ENCODE data around the gene SMG5.

- TF ChIP-seq POLR2A (IDR thresholded peaks at IDR 0.05; ENCODE audit: low read depth, low read length) (no peak), SPI1 (IDR thresholded peaks at IDR 0.05; ENCODE audit: low read depth, low read length) (no peak), POLR2AphosphoS5 (IDR thresholded peaks at IDR 0.05; ENCODE audit: low read depth, low read length) (no peak), PAX5 (IDR thresholded peaks at IDR 0.05; ENCODE audit: insufficient read depth, low read length, severe bottlenecking) (no peak), TAF1 (IDR thresholded peaks at IDR 0.05; ENCODE audit: low read depth, low read length) (no peak), POU2F2 (IDR thresholded peaks at IDR 0.05; ENCODE audit: low read depth, low read length) (no peak)
Measured at GRCh38 chr1:156228501-156228900, 54.1 kb downstream of the SMG5 start.
